ACC112 (cell line): ENCODE measurements around the gene GSN.
A peak's percentile ranks its signal among the peaks of the same experiment; 100 is the strongest.

Experiments
- H2AFZ ChIP-seq: fragments of 200-600 bp; sonication (generic); one replicate; pipeline ENCODE4 v1.6.0; 2017; ENCODE audit warnings: antibody characterized with exemption, low read length; ENCODE audit not compliant: unreplicated experiment
- H3K27ac ChIP-seq: fragments of 200-600 bp; sonication (generic); 2 replicates; pipeline ENCODE4 v1.5.1; 2014; ENCODE audit warnings: low read depth, mild to moderate bottlenecking, antibody characterized with exemption, low read length, moderate library complexity
- H3K27me3 ChIP-seq: fragments of 200-600 bp; sonication (generic); 2 replicates; pipeline ENCODE4 v1.6.1; 2014; ENCODE audit warnings: mild to moderate bottlenecking, antibody characterized with exemption, low read length, moderate library complexity, mixed read lengths; ENCODE audit not compliant: insufficient read depth
- H3K36me3 ChIP-seq: fragments of 200-600 bp; sonication (generic); 2 replicates; pipeline ENCODE4 v1.6.1; 2016; ENCODE audit warnings: mild to moderate bottlenecking, antibody characterized with exemption, low read length, moderate library complexity, mixed read lengths; ENCODE audit not compliant: insufficient read depth
- H3K4me1 ChIP-seq: fragments of 200-600 bp; sonication (generic); one replicate; pipeline ENCODE4 v1.6.1; 2016; ENCODE audit warnings: low read length, mixed read lengths; ENCODE audit not compliant: insufficient read depth, unreplicated experiment, control insufficient read depth
- H3K4me3 ChIP-seq: fragments of 200-600 bp; sonication (generic); 2 replicates; pipeline ENCODE4 v1.5.1; 2014; ENCODE audit warnings: mild to moderate bottlenecking, low read depth, low read length
- H3K79me2 ChIP-seq: fragments of 200-600 bp; sonication (generic); one replicate; pipeline ENCODE4 v1.6.0; 2016; ENCODE audit warnings: low read length; ENCODE audit not compliant: control insufficient read depth, unreplicated experiment, insufficient read depth

The GSN gene

GRCh38 chr9:121318631-121319382, 50.8 kb downstream of the GSN start:
- H3K27ac ChIP-seq: no peak overlapping the region
- H3K36me3 ChIP-seq: peaks cover 16% of the 10 kb centered on the region

DNA sequence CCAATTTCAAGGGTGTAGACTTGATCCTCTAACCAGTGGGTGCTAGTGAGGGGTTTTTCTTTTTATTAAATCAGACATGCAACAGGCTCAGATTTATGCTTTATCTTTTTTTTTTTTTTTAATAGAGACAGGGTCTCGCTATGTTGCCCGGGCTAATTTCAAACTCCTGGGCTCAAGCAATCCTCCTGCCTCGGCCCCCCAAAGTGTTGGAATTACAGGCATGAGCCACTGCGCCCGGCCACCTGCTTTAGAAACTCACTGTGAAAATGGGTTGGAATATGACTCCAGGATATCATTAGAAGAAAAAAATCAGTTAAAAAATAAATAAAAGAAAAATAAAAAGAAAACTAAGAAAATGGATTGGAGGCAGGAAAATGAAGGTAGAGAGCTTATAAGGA, 51.4 kb downstream of the GSN start:
- Histone ChIP-seq H3K27ac (peak overlapping the region; percentile 18; the same call in 1 of the 2 replicates), H3K36me3 (peaks cover 17% of the 10 kb centered on the region)

More at GRCh38 chr9:121318631-121319382, 50.8 kb downstream of the GSN start:
- Histone ChIP-seq H3K79me2 (no peaks in the 10 kb centered on the region), H3K27me3 (no peaks in the 10 kb centered on the region), H3K4me1 (peaks cover 39% of the 10 kb centered on the region), H2AFZ (no peak overlapping the region), H3K4me3 (no peak overlapping the region)

DNA sequence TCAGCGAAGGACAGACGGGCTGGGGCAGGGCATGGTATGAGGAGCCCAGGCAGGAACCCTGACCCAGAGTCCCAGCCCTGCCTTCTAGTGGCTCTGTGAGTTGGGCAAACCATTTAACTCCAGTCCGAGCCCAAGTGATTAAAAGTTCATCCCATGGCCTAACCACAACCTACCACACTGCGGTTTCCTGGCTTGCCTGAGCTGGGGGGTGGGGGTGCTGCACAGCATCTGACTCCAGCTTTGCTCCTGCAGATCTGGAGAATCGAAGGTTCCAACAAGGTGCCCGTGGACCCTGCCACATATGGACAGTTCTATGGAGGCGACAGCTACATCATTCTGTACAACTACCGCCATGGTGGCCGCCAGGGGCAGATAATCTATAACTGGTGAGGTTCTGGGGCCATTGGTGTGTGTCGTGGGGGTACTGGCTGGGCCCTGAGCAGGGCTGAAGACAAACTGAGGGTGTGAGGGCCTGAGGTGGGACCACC, 53.1 kb downstream of the GSN start:
- peak overlapping the region; percentile 92 for H3K27ac ChIP-seq
- H3K36me3 ChIP-seq: peaks cover 31% of the 10 kb centered on the region
- no peak overlapping the region for H2AFZ ChIP-seq
- H3K27me3 ChIP-seq: no peaks in the 10 kb centered on the region
- no peak overlapping the region for H3K4me3 ChIP-seq
- peaks cover 54% of the 10 kb centered on the region for H3K4me1 ChIP-seq
- H3K79me2 ChIP-seq: no peaks in the 10 kb centered on the region

More for the DNA sequence above, 51.4 kb downstream of the GSN start:
- H3K4me1 ChIP-seq: peaks cover 39% of the 10 kb centered on the region
- no peaks in the 10 kb centered on the region for H3K27me3 ChIP-seq
- H3K4me3 ChIP-seq: no peak overlapping the region
- no peak overlapping the region for H2AFZ ChIP-seq
- no peaks in the 10 kb centered on the region for H3K79me2 ChIP-seq

DNA sequence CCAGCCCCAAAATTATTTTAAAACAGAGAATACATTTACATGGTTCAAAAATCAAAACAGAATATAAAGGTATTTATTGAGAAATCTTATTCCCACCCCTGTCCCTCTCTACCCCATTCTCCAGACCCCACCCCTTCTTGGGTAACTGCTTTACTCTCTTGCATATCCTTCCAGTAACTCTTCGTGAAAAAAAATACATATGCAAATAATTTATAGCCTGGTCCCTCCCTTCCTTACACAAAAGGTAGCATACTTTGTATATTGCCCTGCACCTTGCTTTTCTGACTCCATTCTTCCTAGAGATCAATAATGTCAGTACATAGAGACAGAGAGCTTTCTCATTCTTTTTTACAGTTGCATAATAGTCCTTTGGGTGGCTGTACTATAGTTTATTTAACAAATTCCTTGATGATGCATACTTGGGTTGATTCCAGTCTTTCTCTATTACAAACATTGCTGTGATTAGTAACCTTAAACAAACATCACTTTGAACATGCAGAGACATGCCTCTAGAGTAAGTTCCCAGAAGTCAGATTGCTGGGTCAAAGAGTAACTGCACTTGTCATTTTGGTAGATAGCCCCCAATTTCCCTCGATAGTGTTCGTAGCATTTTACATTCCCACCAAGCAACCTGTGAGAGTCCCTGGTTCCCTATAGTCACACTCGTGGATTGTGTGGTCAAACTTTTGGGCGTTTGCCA, 54.2 kb downstream of the GSN start:
- no peak overlapping the region for H3K4me3 ChIP-seq
- peaks cover 62% of the 10 kb centered on the region for H3K4me1 ChIP-seq
- no peaks in the 10 kb centered on the region for H3K79me2 ChIP-seq
- peaks cover 31% of the 10 kb centered on the region for H3K36me3 ChIP-seq
- H3K27me3 ChIP-seq: no peaks in the 10 kb centered on the region
- peak overlapping the region; percentile 92 for H3K27ac ChIP-seq
- no peak overlapping the region for H2AFZ ChIP-seq

DNA sequence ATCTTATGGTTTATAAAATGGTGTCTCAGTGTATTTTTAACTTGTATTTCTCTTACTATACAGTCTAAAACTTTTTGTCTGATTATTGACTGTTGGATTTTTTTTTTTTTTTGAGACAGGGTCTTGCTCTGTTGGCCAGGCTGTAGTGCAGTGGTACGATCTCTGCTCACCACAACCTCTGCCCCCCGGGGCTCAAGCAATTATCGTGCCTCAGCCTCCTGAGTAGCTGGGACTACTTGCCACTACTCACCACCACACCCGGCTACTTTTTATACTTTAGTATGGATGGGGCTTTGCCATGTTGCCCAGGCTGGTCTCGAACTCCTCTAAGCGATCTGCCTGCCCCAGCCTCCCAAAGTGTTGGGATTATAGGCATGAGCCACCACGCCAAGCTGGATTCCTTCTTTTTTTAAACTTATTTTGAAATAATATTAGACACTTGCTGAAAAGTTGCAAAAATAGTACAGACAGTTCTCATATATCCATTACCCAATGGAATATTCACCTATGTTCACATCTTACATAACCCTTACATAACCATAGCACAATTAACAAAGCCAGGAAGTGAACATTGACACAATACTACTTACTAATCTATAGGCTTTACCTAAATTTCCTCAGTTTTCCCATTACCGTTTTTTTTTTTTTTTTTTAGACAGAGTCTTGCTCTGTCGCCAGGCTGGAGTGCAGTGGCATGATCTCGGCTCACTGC, 54.9 kb downstream of the GSN start:
- no peak overlapping the region for H3K4me3 ChIP-seq
- peaks cover 55% of the 10 kb centered on the region for H3K4me1 ChIP-seq
- H2AFZ ChIP-seq: no peak overlapping the region
- H3K27me3 ChIP-seq: no peaks in the 10 kb centered on the region
- peaks cover 31% of the 10 kb centered on the region for H3K36me3 ChIP-seq
- peak overlapping the region; percentile 92 for H3K27ac ChIP-seq
- no peaks in the 10 kb centered on the region for H3K79me2 ChIP-seq

- Histone ChIP-seq H3K4me3 (no peak overlapping the region), H3K79me2 (no peaks in the 10 kb centered on the region), H3K27ac (peak overlapping the region; percentile 92), H3K4me1 (peaks cover 51% of the 10 kb centered on the region), H2AFZ (no peak overlapping the region), H3K36me3 (peaks cover 34% of the 10 kb centered on the region), H3K27me3 (no peaks in the 10 kb centered on the region)
These were observed 55.6 kb downstream of the GSN start for GRCh38 chr9:121323449-121324151.

GRCh38 chr9:121324316-121324715, 56.4 kb downstream of the GSN start:
- H3K27me3 ChIP-seq: no peaks in the 10 kb centered on the region
- H3K4me3 ChIP-seq: no peak overlapping the region
- peaks cover 48% of the 10 kb centered on the region for H3K4me1 ChIP-seq
- H2AFZ ChIP-seq: no peak overlapping the region
- H3K27ac ChIP-seq: peak overlapping the region; percentile 88; the same call in 1 of the 2 replicates
- no peaks in the 10 kb centered on the region for H3K79me2 ChIP-seq
- peaks cover 37% of the 10 kb centered on the region for H3K36me3 ChIP-seq

GRCh38 chr9:121324755-121325154, 56.8 kb downstream of the GSN start:
- Histone ChIP-seq H3K4me3 (no peak overlapping the region), H3K36me3 (peaks cover 41% of the 10 kb centered on the region), H3K79me2 (no peaks in the 10 kb centered on the region), H3K27me3 (no peaks in the 10 kb centered on the region), H2AFZ (no peak overlapping the region), H3K27ac (peak overlapping the region; percentile 88), H3K4me1 (peaks cover 48% of the 10 kb centered on the region)

DNA sequence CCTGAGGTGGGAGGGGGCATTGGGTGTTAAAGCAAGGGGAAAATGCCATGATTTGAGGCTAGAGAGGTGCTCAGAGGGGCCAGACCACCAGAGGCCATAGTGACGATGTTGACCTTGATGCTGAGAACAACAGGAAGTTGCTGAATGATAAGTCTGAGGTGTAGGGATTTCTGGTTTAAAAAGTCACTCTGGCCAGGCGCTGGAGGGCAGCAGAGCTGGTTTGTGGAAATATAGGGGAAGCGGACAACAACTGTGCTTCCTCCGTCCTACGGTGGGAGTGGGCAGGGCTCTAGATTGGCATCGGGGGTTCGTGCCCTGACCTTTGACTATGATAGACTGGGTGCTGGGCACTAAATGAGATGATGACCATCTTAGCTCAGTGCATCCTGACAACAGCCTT, 57.4 kb downstream of the GSN start:
- Histone ChIP-seq H3K36me3 (peaks cover 45% of the 10 kb centered on the region), H3K79me2 (no peaks in the 10 kb centered on the region), H3K4me3 (no peak overlapping the region; the same call in 1 of the 2 replicates), H3K27ac (peak overlapping the region; percentile 88), H3K4me1 (peaks cover 48% of the 10 kb centered on the region), H3K27me3 (no peaks in the 10 kb centered on the region), H2AFZ (no peak overlapping the region)
